Skeletal muscle satellite cell (primary cell): Measurements from ENCODE around the gene EPHA8. TPM values are rescaled to one million over a fixed set of nuclear protein-coding genes. Genes with fewer than 3 reads are reported as not detected.

Experiments used
- H3K27me3 ChIP-seq: 2 replicates; pipeline ENCODE4 v1.7.0; 2013; ENCODE audit warnings: low read length; ENCODE audit not compliant: control insufficient read depth, insufficient read depth
- H3K36me3 ChIP-seq: 2 replicates; pipeline ENCODE4 v1.7.0; 2013; ENCODE audit warnings: mild to moderate bottlenecking, control low read depth, low read length; ENCODE audit not compliant: insufficient read depth
- H3K4me1 ChIP-seq: 2 replicates; pipeline ENCODE4 v1.7.0; 2013; ENCODE audit warnings: low read length; ENCODE audit not compliant: control insufficient read depth, insufficient read depth
- H3K4me2 ChIP-seq: 2 replicates; pipeline ENCODE4 v1.7.0; 2013; ENCODE audit warnings: mild to moderate bottlenecking, low read length
- H3K4me3 ChIP-seq: 2 replicates; pipeline ENCODE4 v1.7.0; 2013; ENCODE audit warnings: low read length
- H3K9ac ChIP-seq: 2 replicates; pipeline ENCODE4 v1.7.0; 2013; ENCODE audit warnings: mild to moderate bottlenecking, low read depth, low read length, moderate library complexity
- H3K9me3 ChIP-seq: replicated peaks from 2 replicates; pipeline ENCODE4 v1.7.0; 2013; ENCODE audit warnings: mild to moderate bottlenecking, control low read depth, low read length
- total RNA-seq: library from RNA; depleted of rRNA; stranded (reverse); fragments of >200 nt; gene quantifications from 2 replicates; pipeline ENCODE4 v1.2.3, GENCODE V29; 2012; rRNA removed

The EPHA8 gene
- total RNA-seq = not detected in 2 replicates

GRCh38 chr1:22562584-22563583 is at the start of gene EPHA8:
Gene EPHA8 (plus strand): TSS chr1:22563489. CDS start chr1:22563636, 147 bp downstream.
- Histone ChIP-seq H3K9ac (no peak within 1 kb of the TSS), H3K4me3 (no peak within 1 kb of the TSS), H3K27me3 (peaks cover 70% of the 10 kb centered on the region)

GRCh38 chr1:22516906-22517571 is 46.2 kb upstream of the EPHA8 start:
- Histone ChIP-seq H3K27me3 (no peaks in the 10 kb centered on the region), H3K4me3 (no peak overlapping the region), H3K4me1 (no peaks in the 10 kb centered on the region), H3K9ac (no peak overlapping the region), H3K4me2 (no peak overlapping the region), H3K36me3 (peaks cover 67% of the 10 kb centered on the region), H3K9me3 (no peaks in the 10 kb centered on the region)

More at GRCh38 chr1:22562584-22563583, at the start of gene EPHA8:
- no peaks in the 10 kb centered on the region for H3K9me3 ChIP-seq
- H3K4me1 ChIP-seq = no peaks in the 10 kb centered on the region
- H3K4me2 ChIP-seq = no peak within 1 kb of the TSS
- no peaks in the 10 kb centered on the region for H3K36me3 ChIP-seq

GRCh38 chr1:22517956-22518355 is 45.3 kb upstream of the EPHA8 start:
- H3K36me3 ChIP-seq = peaks cover 69% of the 10 kb centered on the region
- H3K4me3 ChIP-seq = no peak overlapping the region
- no peaks in the 10 kb centered on the region for H3K9me3 ChIP-seq
- no peaks in the 10 kb centered on the region for H3K4me1 ChIP-seq
- H3K9ac ChIP-seq = no peak overlapping the region
- H3K4me2 ChIP-seq = no peak overlapping the region
- no peaks in the 10 kb centered on the region for H3K27me3 ChIP-seq

- no peaks in the 10 kb centered on the region for H3K9me3 ChIP-seq
- H3K27me3 ChIP-seq = no peaks in the 10 kb centered on the region
- H3K36me3 ChIP-seq = peaks cover 69% of the 10 kb centered on the region
- no peaks in the 10 kb centered on the region for H3K4me1 ChIP-seq
- H3K4me2 ChIP-seq = no peak overlapping the region
- no peak overlapping the region for H3K4me3 ChIP-seq
- H3K9ac ChIP-seq = no peak overlapping the region
These were observed 44.9 kb upstream of the EPHA8 start for GRCh38 chr1:22518379-22518778.

- H3K4me1 ChIP-seq = no peaks in the 10 kb centered on the region
- no peak overlapping the region for H3K9ac ChIP-seq
- no peaks in the 10 kb centered on the region for H3K9me3 ChIP-seq
- H3K4me2 ChIP-seq = no peak overlapping the region
- H3K36me3 ChIP-seq = peaks cover 70% of the 10 kb centered on the region
- no peaks in the 10 kb centered on the region for H3K27me3 ChIP-seq
- no peak overlapping the region for H3K4me3 ChIP-seq
These were observed 42.4 kb upstream of the EPHA8 start for GRCh38 chr1:22520871-22521270.

GRCh38 chr1:22521692-22522091 is 41.6 kb upstream of the EPHA8 start:
- peaks cover 72% of the 10 kb centered on the region for H3K36me3 ChIP-seq
- H3K9ac ChIP-seq = no peak overlapping the region
- H3K4me3 ChIP-seq = no peak overlapping the region
- no peaks in the 10 kb centered on the region for H3K27me3 ChIP-seq
- no peak overlapping the region for H3K4me2 ChIP-seq
- no peaks in the 10 kb centered on the region for H3K4me1 ChIP-seq
- H3K9me3 ChIP-seq = no peaks in the 10 kb centered on the region

- no peaks in the 10 kb centered on the region for H3K4me1 ChIP-seq
- no peaks in the 10 kb centered on the region for H3K27me3 ChIP-seq
- H3K36me3 ChIP-seq = peaks cover 72% of the 10 kb centered on the region
- H3K9ac ChIP-seq = no peak overlapping the region
- no peak overlapping the region for H3K4me3 ChIP-seq
- H3K4me2 ChIP-seq = no peak overlapping the region
- H3K9me3 ChIP-seq = no peaks in the 10 kb centered on the region
These were observed 41.0 kb upstream of the EPHA8 start for GRCh38 chr1:22522221-22522743.

GRCh38 chr1:22524481-22524880 is 38.8 kb upstream of the EPHA8 start:
- H3K4me3 ChIP-seq = no peak overlapping the region
- no peaks in the 10 kb centered on the region for H3K27me3 ChIP-seq
- H3K4me2 ChIP-seq = no peak overlapping the region
- no peak overlapping the region for H3K9ac ChIP-seq
- H3K36me3 ChIP-seq = peaks cover 57% of the 10 kb centered on the region
- H3K9me3 ChIP-seq = no peaks in the 10 kb centered on the region
- no peaks in the 10 kb centered on the region for H3K4me1 ChIP-seq

- Histone ChIP-seq H3K4me3 (no peak overlapping the region), H3K9ac (no peak overlapping the region), H3K27me3 (no peaks in the 10 kb centered on the region), H3K4me1 (no peaks in the 10 kb centered on the region), H3K9me3 (no peaks in the 10 kb centered on the region), H3K4me2 (no peak overlapping the region), H3K36me3 (peaks cover 49% of the 10 kb centered on the region)
These were observed 38.1 kb upstream of the EPHA8 start for GRCh38 chr1:22525211-22525610.

GRCh38 chr1:22525646-22526045 is 37.6 kb upstream of the EPHA8 start:
- no peak overlapping the region for H3K4me3 ChIP-seq
- H3K4me2 ChIP-seq = no peak overlapping the region
- no peaks in the 10 kb centered on the region for H3K4me1 ChIP-seq
- no peaks in the 10 kb centered on the region for H3K9me3 ChIP-seq
- peaks cover 45% of the 10 kb centered on the region for H3K36me3 ChIP-seq
- H3K27me3 ChIP-seq = no peaks in the 10 kb centered on the region
- H3K9ac ChIP-seq = no peak overlapping the region

GRCh38 chr1:22526098-22526497 is 37.2 kb upstream of the EPHA8 start:
- H3K9me3 ChIP-seq = no peaks in the 10 kb centered on the region
- H3K4me3 ChIP-seq = no peak overlapping the region
- peaks cover 43% of the 10 kb centered on the region for H3K36me3 ChIP-seq
- no peaks in the 10 kb centered on the region for H3K4me1 ChIP-seq
- H3K27me3 ChIP-seq = no peaks in the 10 kb centered on the region
- H3K9ac ChIP-seq = no peak overlapping the region
- no peak overlapping the region for H3K4me2 ChIP-seq
